Stimulated activated CD8-positive, alpha-beta memory T cell treated with anti-CD3 and anti-CD28 coated beads, Interleukin-12 subunit alpha, Interleukin-12 subunit beta, amount 100 ng/mL, for 1 hour (primary cell): Measurements from ENCODE around the gene B2M.
"Not testable (repeated sequence)": the region's sequence is repeated elsewhere in the genome, so short reads cannot be mapped to it uniquely, and the experiment has no call there.

ENCODE experiments used
- DNase-seq: peaks from one replicate; pipeline ENCODE4 v3.0.0-alpha.2; 2020; ENCODE audit warnings: low read depth

The B2M gene

GRCh38 chr15:44711096-44711742, at the start of gene B2M, which contains the start of gene PATL2:
Gene B2M, plus strand, starts transcription at chr15:44711517. Its CDS starts 30 bp downstream, at chr15:44711547.
Gene PATL2, minus strand, starts transcription at chr15:44711323. Its CDS starts 34,833 bp downstream, at chr15:44676490.
- peak; percentile 93 for DNase-seq

GRCh38 chr15:44661576-44661975, 49.7 kb upstream of the B2M start:
- no peak for DNase-seq

DNA sequence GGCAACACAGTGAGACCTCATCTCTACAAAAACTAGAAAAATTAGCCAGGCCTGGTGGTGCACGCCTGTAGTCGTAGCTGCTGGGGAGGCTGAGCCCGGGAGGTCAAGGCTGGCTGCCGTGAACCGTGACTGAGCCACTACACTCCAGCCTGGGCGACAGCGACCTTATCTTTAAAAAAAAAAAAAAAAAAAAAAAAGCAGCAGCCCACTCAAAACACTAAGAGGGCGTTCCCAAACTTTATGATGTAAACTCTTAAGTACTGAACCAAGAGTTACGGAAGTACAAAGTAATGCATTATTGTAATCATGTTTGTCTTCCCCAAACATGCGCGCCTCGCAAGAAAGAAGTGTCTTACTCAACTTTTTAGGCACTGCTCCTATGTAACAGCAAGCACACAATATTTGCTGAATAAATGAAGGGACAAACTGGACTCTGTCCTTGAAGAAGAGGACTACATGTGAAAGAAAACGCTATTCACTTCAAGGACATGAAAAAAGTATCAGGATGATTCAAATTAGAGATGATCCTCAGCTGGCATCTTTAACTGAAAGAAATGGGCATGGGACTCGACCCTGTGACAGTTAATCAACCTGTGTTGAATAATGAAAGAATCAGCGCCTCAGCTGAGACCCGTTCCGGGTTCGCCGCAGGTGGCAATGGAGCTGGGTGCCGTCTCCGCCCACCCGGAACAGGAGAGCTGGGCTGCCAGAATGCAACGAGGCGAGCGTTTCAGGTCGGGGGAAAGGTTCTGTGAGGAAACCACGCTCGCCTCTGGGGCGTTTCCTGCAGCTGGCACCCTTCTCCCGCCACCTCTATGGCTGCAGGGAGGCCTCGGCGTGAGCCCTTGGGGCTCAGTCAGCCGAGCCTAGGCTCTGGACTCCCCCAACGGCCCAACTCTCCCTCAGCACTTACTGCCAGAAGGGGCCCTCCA, 48.6 kb upstream of the B2M start:
- DNase-seq: peak; percentile 70

DNA sequence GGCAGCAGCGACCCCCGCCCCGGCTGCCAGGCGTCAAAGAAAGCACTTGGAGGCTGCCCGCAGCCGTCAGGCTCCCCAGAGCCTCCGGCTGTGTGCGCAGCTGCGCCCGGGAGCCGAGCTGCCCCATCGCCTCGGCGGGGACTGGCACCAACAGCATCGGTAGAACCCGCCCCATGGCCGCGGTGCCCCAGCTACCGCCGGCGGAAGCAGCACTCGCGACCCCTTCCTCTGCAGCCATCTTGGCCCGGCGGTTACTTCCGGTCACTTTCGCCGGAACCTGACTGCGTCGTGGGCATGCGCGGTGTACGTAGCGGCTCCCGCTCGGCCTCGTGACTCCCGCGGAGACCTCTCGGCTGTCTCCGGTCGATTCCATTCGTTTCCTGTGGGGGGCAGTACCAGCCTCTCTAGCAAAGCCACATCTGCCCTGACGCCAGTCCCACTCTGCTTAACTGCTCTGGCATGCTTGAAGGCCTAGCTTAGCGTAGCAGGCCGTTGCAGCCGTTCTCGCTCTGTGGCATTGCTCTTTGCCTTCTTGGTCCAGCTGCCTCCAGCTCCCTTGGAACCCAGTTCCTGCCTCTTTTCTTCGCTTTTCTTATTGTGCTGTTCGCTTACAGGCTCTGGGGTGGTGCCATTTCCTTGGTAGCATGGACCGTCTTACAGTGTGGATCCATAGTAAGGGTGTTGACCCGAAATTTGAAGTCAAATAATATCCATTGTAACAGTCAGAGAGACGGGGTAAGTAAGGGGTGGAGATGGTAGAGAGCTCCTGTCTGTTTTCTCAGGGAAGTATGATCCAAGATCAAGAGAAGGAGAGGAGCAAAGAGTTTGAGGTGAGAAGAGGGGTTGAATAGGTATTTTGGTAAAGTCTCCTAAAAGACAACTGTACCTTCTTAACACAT, 47.7 kb upstream of the B2M start, which contains the start of gene SPG11:
SPG11 (minus strand) TSS at position 253 of the 899 bp plus-strand sequence; CDS start at position 238, 15 bp downstream.
- peak; percentile 94 for DNase-seq

DNA sequence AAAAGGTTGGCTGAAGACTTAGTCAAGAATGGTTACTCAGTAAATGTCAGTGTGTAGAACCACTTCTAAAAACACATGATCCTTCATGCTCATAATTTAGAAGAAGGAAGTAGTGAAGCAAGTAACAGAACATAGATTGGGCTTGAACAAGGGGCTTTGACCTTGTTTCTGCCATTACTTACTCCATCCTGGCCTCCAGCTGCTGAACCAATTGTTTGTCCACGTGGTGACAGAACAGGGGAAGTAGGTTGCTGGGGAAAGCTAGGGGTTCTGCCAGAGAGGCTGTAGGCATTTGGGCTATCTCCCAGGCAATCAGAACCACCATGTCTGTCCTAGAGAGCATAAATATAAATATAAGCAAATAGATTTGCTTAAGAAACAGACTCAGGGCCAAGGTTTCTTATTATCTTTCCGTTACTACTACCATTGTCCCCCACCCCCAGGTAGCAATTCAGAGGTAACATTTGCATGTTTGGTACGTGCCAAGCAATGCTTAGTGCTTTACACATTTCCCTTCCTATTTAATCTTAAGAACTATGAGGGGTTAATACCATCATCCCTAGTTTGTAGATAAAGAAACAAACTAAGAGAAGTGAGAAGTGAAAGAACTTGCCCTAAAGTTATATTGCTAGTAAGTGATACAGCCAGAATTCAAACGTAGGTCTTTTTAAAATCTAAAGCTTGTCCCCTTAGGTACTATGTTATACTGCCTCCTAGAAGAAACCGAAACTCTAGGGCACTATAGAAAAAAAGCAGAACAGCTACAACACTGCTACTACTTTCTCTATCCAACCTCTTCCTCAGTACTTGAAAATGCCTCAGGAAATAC, 44.9 kb upstream of the B2M start:
- no peak for DNase-seq

DNA sequence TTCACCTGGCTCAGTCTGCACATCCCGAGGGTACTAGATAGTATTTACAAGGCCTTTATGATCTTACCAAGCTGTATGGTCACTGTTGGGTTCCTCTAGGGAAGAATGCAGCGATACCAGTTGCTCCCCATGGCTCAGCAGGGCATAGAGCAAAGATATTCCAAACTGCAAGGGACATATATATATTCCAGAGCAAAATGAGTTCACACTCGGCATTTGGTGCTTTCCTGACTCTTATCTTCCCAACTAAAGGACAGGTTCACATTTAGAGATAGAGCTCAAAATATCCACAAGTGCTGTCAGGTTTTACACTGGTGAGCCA, 44.3 kb upstream of the B2M start:
- DNase-seq: no peak

DNA sequence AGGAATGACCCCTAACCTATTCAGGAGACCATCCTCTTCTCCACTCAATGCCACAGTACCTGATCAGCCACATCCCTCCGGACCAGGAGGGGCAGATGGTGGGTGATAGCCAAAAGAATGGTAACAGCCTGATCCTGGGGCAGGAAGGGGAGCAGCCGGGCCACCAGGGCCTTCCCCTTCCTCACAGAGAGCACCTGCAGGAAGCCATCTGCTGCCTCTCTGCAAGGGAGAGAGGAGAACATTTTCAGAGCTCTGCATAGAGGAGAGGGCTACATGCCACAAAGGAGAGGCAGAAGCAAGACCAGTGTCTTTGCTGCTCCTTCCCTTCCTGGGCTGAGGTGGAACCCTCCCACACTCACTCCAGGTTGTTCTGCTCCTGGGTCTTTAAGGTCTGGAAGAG, 42.4 kb upstream of the B2M start:
- no peak for DNase-seq

- DNase-seq: no peak
Observed at GRCh38 chr15:44670087-44670950, 41.0 kb upstream of the B2M start.

GRCh38 chr15:44673639-44674038, 37.7 kb upstream of the B2M start:
- no peak for DNase-seq

- no peak for DNase-seq
Observed at GRCh38 chr15:44675911-44676310, 35.4 kb upstream of the B2M start.

- no peak for DNase-seq
Observed at GRCh38 chr15:44676676-44677075, 34.6 kb upstream of the B2M start.

- DNase-seq: no peak
Observed at GRCh38 chr15:44682211-44682610, 29.1 kb upstream of the B2M start.

GRCh38 chr15:44682809-44683682, 28.3 kb upstream of the B2M start:
- DNase-seq: peak; percentile 56

DNA sequence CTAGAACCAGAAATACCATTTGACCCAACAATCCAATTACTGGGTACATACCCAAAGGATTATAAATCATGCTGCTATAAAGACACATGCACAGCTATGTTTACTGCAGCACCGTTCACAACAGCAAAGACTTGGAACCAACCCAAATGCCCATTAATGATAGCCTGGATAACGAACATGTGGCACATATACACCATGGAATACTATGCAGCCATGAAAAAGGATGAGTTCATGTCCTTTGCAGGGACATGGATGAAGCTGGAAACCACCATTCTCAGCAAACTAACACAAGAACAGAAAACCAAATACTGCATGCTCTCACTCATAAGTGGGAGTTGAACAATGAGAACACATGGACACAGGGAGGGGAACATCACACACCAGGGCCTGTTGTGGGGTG, 22.0 kb upstream of the B2M start:
- DNase-seq: not testable (repeated sequence)

- not testable (repeated sequence) for DNase-seq
Observed at GRCh38 chr15:44690245-44690644, 21.1 kb upstream of the B2M start.

DNA sequence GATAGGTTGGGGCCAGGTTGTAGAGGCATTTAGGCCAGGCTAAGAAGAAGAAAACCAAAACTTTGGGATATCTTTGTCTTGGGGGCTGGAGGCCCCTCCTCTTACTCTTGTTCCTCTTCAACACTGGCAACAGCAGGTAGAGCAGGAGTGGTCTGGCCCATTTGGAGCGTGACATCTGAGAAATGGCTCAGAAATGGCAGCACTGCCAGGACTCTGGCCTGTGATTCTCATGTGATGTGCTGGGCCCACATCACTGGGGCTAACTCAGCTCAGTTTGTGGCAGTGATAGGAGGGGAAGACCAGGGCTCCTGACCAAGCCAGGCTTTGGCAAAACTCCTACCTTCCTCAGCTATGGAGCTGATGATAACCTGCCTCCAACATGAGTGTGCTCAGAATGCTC, 18.7 kb upstream of the B2M start:
- no peak for DNase-seq

- DNase-seq: no peak
Observed at GRCh38 chr15:44694416-44694815, 16.9 kb upstream of the B2M start.

GRCh38 chr15:44695294-44695693, 16.0 kb upstream of the B2M start:
- DNase-seq: no peak

DNA sequence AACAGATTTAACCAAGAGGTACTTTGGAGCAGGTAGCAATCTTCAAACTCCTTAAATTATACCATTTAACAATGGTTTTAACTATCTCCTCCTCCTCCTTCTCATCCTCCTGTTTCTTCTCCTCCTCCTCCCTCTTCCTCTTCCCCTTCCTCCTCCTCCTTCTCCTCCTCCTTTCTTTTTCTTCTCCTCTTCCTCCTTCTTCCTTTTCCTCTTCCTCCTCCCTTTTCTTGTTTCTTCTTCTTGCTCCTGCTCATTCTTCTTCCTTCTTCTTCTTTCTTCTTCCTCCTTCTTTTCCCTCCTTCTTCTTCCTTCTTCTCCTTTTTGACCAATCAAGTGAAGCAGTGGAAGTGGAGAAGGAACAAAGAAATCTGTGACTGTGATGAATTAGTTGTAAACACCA, 14.3 kb upstream of the B2M start:
- no peak for DNase-seq
